Stimulated activated CD8-positive, alpha-beta memory T cell treated with anti-CD3 and anti-CD28 coated beads, Interleukin-15, amount 100 ng/mL, for 4 hours (primary cell): ENCODE data around the gene HTRA1.

Source experiments
- DNase-seq, 2 donors: peaks; one replicate each; pipeline ENCODE4 v3.0.0-alpha.2; 2020; ENCODE audit warnings: low read depth in 2 of 2

The HTRA1 gene

DNA sequence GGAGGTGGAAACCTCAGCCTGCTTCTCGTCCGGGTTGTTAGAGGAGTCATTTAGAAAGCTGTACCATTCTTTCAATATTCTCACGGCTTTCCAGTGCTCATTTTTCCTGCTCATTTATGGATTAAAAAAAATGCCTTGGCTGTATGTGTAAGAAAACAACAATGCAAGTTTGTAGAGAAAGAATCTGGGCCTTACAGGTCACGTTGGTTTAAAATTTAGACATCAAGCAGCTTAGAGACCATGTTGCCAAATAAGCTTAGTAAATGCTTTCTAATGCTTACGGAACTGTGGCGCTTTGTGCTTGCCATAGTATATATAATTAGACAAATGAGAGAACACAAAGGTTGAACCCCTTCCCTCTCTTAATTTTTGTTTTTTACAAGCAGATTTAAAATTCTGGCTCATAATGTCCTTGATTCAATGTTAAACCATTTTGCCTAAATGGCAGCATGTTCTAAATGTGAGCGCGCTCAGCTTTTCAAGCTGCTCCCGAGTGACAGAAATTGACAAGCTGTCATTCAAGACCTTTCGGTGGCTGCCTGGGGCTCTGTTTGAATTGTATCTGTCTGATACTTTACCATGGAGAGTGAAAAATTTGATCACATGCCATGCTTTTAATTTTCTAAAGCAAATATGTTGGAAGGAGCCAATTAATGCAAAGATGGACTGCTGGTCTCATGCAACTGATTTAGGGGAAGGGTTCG is 5.8 kb upstream of the HTRA1 start:
- DNase-seq: no peak

DNA sequence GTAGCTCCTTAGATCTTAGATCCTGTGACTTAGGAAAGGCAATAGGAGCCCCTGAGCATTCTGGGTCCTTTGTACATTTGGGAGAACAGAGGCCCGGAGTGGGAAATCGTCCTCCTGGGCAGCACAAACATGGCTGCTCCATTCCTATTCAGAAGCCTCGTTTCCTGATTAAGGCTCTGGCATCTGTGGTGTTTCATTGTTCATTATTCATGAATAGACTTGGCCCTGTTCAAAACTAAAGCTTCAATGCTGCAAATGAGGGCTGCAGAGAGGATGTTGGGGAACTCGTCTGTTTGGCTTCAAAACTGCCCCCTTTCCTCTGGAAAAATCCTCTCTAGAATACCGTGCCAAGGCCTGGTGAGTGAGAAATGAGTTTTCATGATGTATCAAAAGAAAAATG is 3.4 kb upstream of the HTRA1 start:
- DNase-seq: no peak

DNA sequence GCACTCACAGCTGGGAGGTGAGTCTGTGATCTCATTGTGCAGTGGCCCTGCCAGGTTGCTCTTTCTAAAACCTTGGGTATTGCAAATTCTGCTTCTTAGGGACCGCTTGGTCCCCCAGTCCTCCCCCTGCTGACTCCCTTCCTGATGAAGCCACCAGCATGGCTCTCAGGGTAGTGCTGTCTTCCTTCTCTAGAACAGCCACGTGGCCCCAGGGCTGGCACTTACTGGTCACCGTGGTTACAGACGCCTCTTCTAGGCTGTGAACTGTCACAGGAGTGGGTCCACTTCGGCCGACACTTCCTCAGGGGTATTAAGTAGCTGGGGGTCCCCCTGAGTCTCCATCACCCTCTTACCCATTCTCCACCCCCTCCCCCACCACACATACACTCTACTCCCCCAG is 2.7 kb upstream of the HTRA1 start:
- no peak for DNase-seq

DNA sequence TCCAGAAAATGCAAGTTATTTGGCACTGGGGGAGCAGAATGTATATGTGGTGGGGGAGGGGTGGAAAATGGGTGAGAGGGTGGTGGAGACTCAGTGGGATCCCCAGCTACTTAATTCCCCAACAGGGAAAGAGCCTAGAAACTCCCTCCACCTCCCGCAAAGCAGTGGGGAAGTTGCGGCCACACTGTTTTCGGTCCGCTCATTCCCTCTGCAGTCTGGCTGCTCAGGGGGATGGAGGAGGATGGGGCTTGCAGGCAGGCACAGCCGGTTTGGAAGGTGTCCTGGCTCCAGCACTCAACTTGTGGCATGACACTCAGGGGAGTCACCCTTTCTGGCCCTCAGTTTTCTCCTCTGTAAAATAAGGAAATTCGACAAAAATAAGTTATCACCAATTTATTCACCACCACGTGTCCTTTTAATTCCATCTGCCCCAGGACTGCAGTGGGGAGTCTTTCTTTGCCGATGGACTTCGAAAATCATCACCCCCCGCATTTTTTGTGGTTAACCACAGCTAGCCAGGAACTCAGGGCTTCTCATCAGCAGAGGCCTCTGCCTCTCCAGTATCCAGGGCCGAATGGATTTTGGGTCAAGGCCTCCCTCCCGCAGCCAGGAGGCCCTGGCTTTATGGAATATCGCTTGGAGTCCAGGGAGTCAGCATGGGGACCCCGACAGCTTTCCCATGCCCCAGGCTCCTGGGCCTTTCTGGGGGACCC is 1.6 kb upstream of the HTRA1 start:
- no peak for DNase-seq

DNA sequence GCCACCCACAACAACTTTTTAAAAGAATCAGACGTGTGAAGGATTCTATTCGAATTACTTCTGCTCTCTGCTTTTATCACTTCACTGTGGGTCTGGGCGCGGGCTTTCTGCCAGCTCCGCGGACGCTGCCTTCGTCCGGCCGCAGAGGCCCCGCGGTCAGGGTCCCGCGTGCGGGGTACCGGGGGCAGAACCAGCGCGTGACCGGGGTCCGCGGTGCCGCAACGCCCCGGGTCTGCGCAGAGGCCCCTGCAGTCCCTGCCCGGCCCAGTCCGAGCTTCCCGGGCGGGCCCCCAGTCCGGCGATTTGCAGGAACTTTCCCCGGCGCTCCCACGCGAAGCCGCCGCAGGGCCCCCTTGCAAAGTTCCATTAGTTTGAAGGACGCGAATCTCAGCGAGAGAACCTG is 461 bp upstream of the HTRA1 start:
- DNase-seq: no peak

DNA sequence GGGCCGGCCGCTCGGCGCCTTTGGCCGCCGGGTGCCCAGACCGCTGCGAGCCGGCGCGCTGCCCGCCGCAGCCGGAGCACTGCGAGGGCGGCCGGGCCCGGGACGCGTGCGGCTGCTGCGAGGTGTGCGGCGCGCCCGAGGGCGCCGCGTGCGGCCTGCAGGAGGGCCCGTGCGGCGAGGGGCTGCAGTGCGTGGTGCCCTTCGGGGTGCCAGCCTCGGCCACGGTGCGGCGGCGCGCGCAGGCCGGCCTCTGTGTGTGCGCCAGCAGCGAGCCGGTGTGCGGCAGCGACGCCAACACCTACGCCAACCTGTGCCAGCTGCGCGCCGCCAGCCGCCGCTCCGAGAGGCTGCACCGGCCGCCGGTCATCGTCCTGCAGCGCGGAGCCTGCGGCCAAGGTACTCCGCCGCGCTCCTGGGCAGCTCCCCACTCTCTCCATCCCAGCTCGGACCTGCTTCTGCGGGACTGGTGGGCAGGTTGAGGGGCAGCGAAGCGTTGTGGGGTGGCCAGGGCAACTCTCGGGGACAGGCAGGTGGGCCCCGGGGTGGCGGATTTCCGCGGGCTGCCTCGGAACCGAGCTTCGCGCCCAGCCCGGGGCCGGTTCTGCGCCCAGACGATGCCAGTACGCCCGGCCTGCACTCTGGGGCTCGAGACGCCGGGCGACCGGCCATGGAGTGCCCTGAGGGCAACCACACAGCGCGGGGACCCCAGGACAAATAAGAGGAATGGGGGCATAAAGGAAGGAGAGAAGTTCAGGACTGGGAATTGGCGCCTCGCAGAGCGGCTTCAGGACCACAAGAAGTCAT is 578 bp downstream of the HTRA1 start:
- no peak for DNase-seq

- no peak for DNase-seq
Observed at GRCh38 chr10:122462533-122463465, 1.4 kb downstream of the HTRA1 start.

- DNase-seq: no peak
Observed at GRCh38 chr10:122463466-122464249, 2.3 kb downstream of the HTRA1 start.

DNA sequence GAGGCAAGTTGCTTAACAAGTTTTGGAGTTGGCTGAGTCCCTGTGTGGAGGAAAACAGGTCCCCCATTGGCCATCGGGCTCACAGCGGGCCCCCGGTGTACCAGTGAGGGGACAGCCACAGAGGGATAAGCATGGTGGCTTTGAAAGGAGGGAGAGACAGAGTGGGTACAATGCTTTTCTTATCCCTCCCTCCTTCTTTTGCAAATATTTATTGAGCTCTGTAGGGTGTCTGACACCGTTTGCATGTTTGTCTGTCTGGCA is 2.8 kb downstream of the HTRA1 start:
- no peak for DNase-seq

- DNase-seq: no peak
Observed at GRCh38 chr10:122464586-122464985, 3.2 kb downstream of the HTRA1 start.

- no peak for DNase-seq
Observed at GRCh38 chr10:122465401-122466040, 4.2 kb downstream of the HTRA1 start.

- no peak for DNase-seq
Observed at GRCh38 chr10:122466951-122467381, 5.6 kb downstream of the HTRA1 start.

DNA sequence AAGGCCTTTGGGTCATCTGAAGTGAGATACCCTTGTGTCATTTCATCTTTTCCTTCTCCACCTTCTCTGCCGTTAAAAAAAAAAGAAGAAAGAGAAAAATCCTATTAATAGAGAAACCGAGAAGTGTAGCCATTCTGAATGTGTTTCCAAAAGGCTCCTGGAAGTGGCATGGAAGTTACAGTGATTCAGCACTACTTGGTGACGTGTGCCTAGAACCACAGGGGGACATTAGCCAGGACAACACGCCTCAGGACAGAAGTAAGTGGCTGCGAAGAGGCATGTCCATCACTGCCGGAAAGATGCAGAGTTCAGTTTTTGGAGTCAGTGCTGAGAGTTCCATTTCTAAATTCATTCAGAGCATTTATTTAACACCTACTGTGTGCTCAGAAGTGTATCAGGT is 6.3 kb downstream of the HTRA1 start:
- DNase-seq: no peak

GRCh38 chr10:122468307-122468925 is 7.1 kb downstream of the HTRA1 start:
- no peak for DNase-seq

DNA sequence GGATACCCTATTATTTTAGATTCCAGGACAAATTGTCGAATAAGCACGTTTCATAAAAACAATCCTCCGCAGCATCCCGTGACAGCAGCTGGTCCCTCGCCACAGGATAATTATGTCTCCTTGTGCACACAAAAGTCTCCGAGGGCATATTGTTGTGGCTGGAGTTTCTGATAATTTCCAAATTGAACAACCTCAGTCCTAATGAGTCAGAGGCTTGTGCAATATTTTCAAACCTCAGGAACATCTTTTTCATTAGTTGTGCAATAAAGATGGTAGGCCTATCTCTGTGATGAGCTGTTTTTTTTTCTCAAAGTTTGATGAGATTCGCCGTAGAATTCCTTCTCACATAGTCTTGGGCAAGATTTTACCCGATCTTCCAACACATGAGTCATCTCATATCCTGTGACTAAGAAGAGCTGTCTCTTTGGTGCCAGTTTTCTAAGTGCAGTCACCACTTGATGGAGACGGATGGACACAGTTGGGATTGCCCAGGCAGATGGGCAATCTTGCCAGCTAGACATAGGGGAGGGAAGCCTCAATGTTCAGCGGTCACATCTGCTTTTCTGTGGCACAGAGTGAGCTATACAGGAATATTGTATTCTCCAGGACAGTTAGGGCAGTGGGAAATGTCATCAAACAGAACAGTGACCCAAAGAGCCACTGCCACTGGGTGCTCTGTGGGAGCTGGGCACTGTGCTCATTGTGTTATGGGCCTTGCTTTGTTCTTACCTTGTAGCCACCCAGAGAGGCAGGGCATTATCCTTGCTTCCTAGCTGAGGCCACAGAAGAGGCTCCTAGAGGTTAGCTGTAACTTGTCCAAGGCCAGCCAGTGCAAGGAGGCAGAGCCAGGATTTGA is 7.8 kb downstream of the HTRA1 start:
- DNase-seq: no peak

- no peak for DNase-seq
Observed at GRCh38 chr10:122469848-122470247, 8.5 kb downstream of the HTRA1 start.

GRCh38 chr10:122471531-122472177 is 10.3 kb downstream of the HTRA1 start:
- no peak for DNase-seq

DNA sequence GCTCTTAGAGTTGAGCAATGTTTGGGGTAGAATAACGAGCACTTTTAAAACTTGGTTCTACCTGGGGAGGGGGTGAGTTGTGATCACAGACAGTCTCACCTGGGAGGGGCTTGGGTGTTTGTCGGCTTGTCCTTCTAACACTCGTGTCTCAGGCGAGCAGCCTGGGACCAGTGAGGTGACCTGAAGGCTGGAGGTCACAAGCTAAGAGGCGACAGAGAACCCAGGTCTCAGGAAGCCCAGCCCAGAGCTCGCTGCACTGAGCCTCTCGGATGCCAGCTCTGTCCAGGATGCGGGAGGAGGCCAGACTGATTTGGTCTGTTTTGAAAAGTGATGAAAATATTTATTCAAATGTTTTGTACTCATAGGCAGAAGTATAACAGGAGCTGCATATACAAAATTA is 11.8 kb downstream of the HTRA1 start:
- DNase-seq: no peak
